Loucy (cell line): ENCODE measurements around the gene MYO18B.
A peak's percentile ranks its signal among the peaks of the same experiment; 100 is the strongest.

Source experiments
- H2AFZ ChIP-seq: fragments of 200-600 bp; sonication (generic); 2 replicates; pipeline ENCODE4 v1.6.0; 2016; ENCODE audit warnings: antibody characterized with exemption, mild to moderate bottlenecking, low read length, moderate library complexity
- H3F3A ChIP-seq: fragments of 200-600 bp; 2 replicates; pipeline ENCODE4 v1.6.0; 2016; ENCODE audit warnings: antibody characterized with exemption, low read depth, mild to moderate bottlenecking
- H3K27me3 ChIP-seq: fragments of 200-600 bp; sonication (generic); 2 replicates; pipeline ENCODE4 v1.6.1; 2014; ENCODE audit warnings: low read length, mild to moderate bottlenecking; ENCODE audit not compliant: insufficient read depth, poor library complexity, severe bottlenecking
- H3K36me3 ChIP-seq: fragments of 200-600 bp; sonication (generic); 2 replicates; pipeline ENCODE4 v1.6.1; 2016; ENCODE audit warnings: low read length; ENCODE audit not compliant: insufficient read depth
- H3K4me1 ChIP-seq: fragments of 200-600 bp; sonication (generic); 2 replicates; pipeline ENCODE4 v1.5.1; 2014; ENCODE audit warnings: low read length, mild to moderate bottlenecking; ENCODE audit not compliant: insufficient read depth, poor library complexity, severe bottlenecking
- H3K4me2 ChIP-seq: fragments of 200-600 bp; sonication (generic); 2 replicates; pipeline ENCODE4 v1.6.0; 2014; ENCODE audit warnings: antibody characterized with exemption, low read length, low read depth, mild to moderate bottlenecking; ENCODE audit not compliant: poor library complexity, severe bottlenecking
- H3K4me3 ChIP-seq: fragments of 200-600 bp; sonication (generic); 2 replicates; pipeline ENCODE4 v1.5.1; 2014; ENCODE audit warnings: low read length, mild to moderate bottlenecking, mixed read lengths; ENCODE audit not compliant: poor library complexity, severe bottlenecking
- H3K79me2 ChIP-seq: fragments of 200-600 bp; sonication (generic); 2 replicates; pipeline ENCODE4 v1.6.1; 2014; ENCODE audit warnings: low read length; ENCODE audit not compliant: insufficient read depth
- H3K9ac ChIP-seq: fragments of 200-600 bp; sonication (generic); 2 replicates; pipeline ENCODE4 v1.6.0; 2014; ENCODE audit warnings: mild to moderate bottlenecking, low read depth, low read length, moderate library complexity; ENCODE audit not compliant: poor library complexity, severe bottlenecking
- H3K9me2 ChIP-seq: fragments of 200-600 bp; sonication (generic); replicated peaks from 2 replicates; pipeline ENCODE4 v1.6.1; 2016; ENCODE audit warnings: low read depth, low read length, mixed read lengths
- H3K9me3 ChIP-seq: fragments of 200-600 bp; sonication (generic); 2 replicates; pipeline ENCODE4 v1.6.1; 2014; ENCODE audit warnings: mild to moderate bottlenecking, antibody characterized with exemption, low read length, low read depth; ENCODE audit not compliant: insufficient read depth
- H4K20me1 ChIP-seq: fragments of 200-600 bp; sonication (generic); 2 replicates; pipeline ENCODE4 v1.6.0; 2014; ENCODE audit warnings: antibody characterized with exemption, low read length, mild to moderate bottlenecking; ENCODE audit not compliant: insufficient read depth, poor library complexity, severe bottlenecking
- CTCF ChIP-seq: fragments of 200-600 bp; sonication (generic); conservative IDR thresholded peaks from 2 replicates; pipeline ENCODE4 v1.5.1; 2014; ENCODE audit warnings: mild to moderate bottlenecking, antibody characterized with exemption, low read length
- EZH2phosphoT487 ChIP-seq: fragments of 200-600 bp; IDR thresholded peaks from 2 replicates; pipeline ENCODE4 v1.6.1; 2018; ENCODE audit warnings: antibody characterized with exemption, mild to moderate bottlenecking, moderate library complexity, borderline replicate concordance

Gene MYO18B

GRCh38 chr22:25896098-25896497, 154.1 kb downstream of the MYO18B start:
- no peaks in the 10 kb centered on the region for H3F3A ChIP-seq
- no peaks in the 10 kb centered on the region for H3K79me2 ChIP-seq
- no peaks in the 10 kb centered on the region for H4K20me1 ChIP-seq
- H3K9ac ChIP-seq: no peak overlapping the region
- H3K27me3 ChIP-seq: no peaks in the 10 kb centered on the region
- H3K4me1 ChIP-seq: no peaks in the 10 kb centered on the region
- no peak overlapping the region for H3K4me2 ChIP-seq
- no peak overlapping the region for H2AFZ ChIP-seq
- TF ChIP-seq EZH2phosphoT487 (no peak), CTCF (peak; percentile 48)
- H3K4me3 ChIP-seq: no peak overlapping the region
- H3K9me3 ChIP-seq: no peaks in the 10 kb centered on the region
- H3K36me3 ChIP-seq: no peaks in the 10 kb centered on the region
- no peaks in the 10 kb centered on the region for H3K9me2 ChIP-seq

- H3K4me3 ChIP-seq: no peak overlapping the region
- H3K9me3 ChIP-seq: no peaks in the 10 kb centered on the region
- no peaks in the 10 kb centered on the region for H3K27me3 ChIP-seq
- TF ChIP-seq EZH2phosphoT487 (no peak), CTCF (no peak)
- H3K4me1 ChIP-seq: no peaks in the 10 kb centered on the region
- no peaks in the 10 kb centered on the region for H3K36me3 ChIP-seq
- no peaks in the 10 kb centered on the region for H3K79me2 ChIP-seq
- no peaks in the 10 kb centered on the region for H4K20me1 ChIP-seq
- no peak overlapping the region for H3K4me2 ChIP-seq
- H3K9ac ChIP-seq: no peak overlapping the region
- H3F3A ChIP-seq: no peaks in the 10 kb centered on the region
- H2AFZ ChIP-seq: no peak overlapping the region
- no peaks in the 10 kb centered on the region for H3K9me2 ChIP-seq
Measured at GRCh38 chr22:25896592-25896991, 154.6 kb downstream of the MYO18B start.

GRCh38 chr22:25898707-25899365, 156.8 kb downstream of the MYO18B start:
- no peak overlapping the region for H3K4me2 ChIP-seq
- TF ChIP-seq CTCF: peak; percentile 66
- no peak for TF ChIP-seq EZH2phosphoT487

More at GRCh38 chr22:25898707-25899365, 156.8 kb downstream of the MYO18B start:
- no peaks in the 10 kb centered on the region for H4K20me1 ChIP-seq
- no peaks in the 10 kb centered on the region for H3K79me2 ChIP-seq
- no peaks in the 10 kb centered on the region for H3K4me1 ChIP-seq
- no peaks in the 10 kb centered on the region for H3K27me3 ChIP-seq
- H3K4me3 ChIP-seq: no peak overlapping the region
- H3K9me3 ChIP-seq: no peaks in the 10 kb centered on the region
- H3K9me2 ChIP-seq: no peaks in the 10 kb centered on the region
- no peak overlapping the region for H3K9ac ChIP-seq
- no peaks in the 10 kb centered on the region for H3K36me3 ChIP-seq
- H2AFZ ChIP-seq: no peak overlapping the region
- H3F3A ChIP-seq: no peaks in the 10 kb centered on the region
